HepG2 (cell line): ENCODE results near the gene CAMTA1. TPM values are rescaled to one million over a fixed set of nuclear protein-coding genes. Genes with fewer than 3 reads are reported as not detected.

ENCODE experiments used
- ATAC-seq: fragments of 200-7000 bp; cut with Tn5 transposase; 3 replicates; pipeline ENCODE4 v1.9.1; 2020; ENCODE audit warnings: mild to moderate bottlenecking, moderate library complexity
- BruUV-seq: library from RNA; stranded (reverse); fragments of 400-500 nt; replicated peaks from 2 replicates; lab custom pipeline; 2021; lab: Mats Ljungman, UMichigan
- CTCF ChIA-PET: fragments of 300-600 bp; formaldehyde crosslinking; extraction: SDS; loops from one replicate; lab custom pipeline; 2021; ENCODE audit warnings: low total read pairs, inconsistent platforms, low intra/inter-chr PET ratio; lab: Yijun Ruan, JAX
- POLR2A ChIA-PET: fragments of 350-600 bp; sonication (Branson Sonifier 250); formaldehyde crosslinking; loops from one replicate; lab custom pipeline; 2020; ENCODE audit warnings: antibody characterized with exemption, inconsistent platforms; lab: Yijun Ruan, JAX
- DNase-seq: peaks from one replicate; pipeline ENCODE4 v3.0.0-alpha.2; 2015; ENCODE audit warnings: low spot score
- FAIRE-seq: peaks from 3 replicates; lab custom pipeline; 2011; peaks lifted over from hg19 to GRCh38; lab: Jason Lieb, UNC
- H2AFZ ChIP-seq: one replicate; pipeline ENCODE4 v1.6.1; 2011; ENCODE audit warnings: low read length, inconsistent platforms
- H3K27ac ChIP-seq: fragments of 300-600 bp; 3 replicates; pipeline ENCODE4 v1.8.0; 2011; ENCODE audit warnings: mixed run types, mild to moderate bottlenecking, mixed read lengths, low read length, inconsistent platforms; ENCODE audit not compliant: insufficient read depth; ENCODE audit errors: extremely low read length
- H3K27me3 ChIP-seq, 2 experiments: fragments of 200-600 bp in 1 of 2; 2 replicates in 1 of 2; 3 replicates in 1 of 2; pipeline versions ENCODE4 v1.6.0 to v1.8.0; 2011; ENCODE audit warnings: low read length in 2 of 2, mild to moderate bottlenecking in 2 of 2, moderate library complexity in 2 of 2, inconsistent platforms in 1 of 2; ENCODE audit not compliant: insufficient read depth in 2 of 2, control insufficient read depth in 1 of 2
- H3K36me3 ChIP-seq, 2 experiments: fragments of 200-600 bp in 1 of 2; replicated peaks in 1 of 2; 2 replicates in 1 of 2; 3 replicates in 1 of 2; pipeline versions ENCODE4 v1.5.1 to v1.8.0; 2011; ENCODE audit warnings: low read length in 2 of 2, inconsistent platforms in 1 of 2; ENCODE audit not compliant: insufficient read depth in 2 of 2, control insufficient read depth in 1 of 2
- H3K4me1 ChIP-seq: 2 replicates; pipeline ENCODE4 v1.5.1; 2012; ENCODE audit warnings: low read length, inconsistent platforms; ENCODE audit not compliant: insufficient read depth
- H3K4me2 ChIP-seq: 2 replicates; pipeline ENCODE4 v1.6.0; 2011; ENCODE audit warnings: low read depth, low read length, inconsistent platforms
- H3K4me3 ChIP-seq, 3 experiments: fragments of 200-600 bp in 1 of 3; sonication (generic), shearing (Covaris generic) in 1 of 3; replicated peaks in 1 of 3; 2 replicates each; pipeline ENCODE4 v1.5.1; 2011 to 2016; ENCODE audit warnings: low read length in 3 of 3, inconsistent platforms in 2 of 3, low read depth in 2 of 3, mild to moderate bottlenecking in 2 of 3, control low read depth in 1 of 3, mixed read lengths in 1 of 3; ENCODE audit not compliant: insufficient read depth in 1 of 3
- H3K79me2 ChIP-seq: one replicate; pipeline ENCODE4 v1.6.1; 2011; ENCODE audit warnings: low read length, inconsistent platforms; ENCODE audit not compliant: insufficient read depth
- H3K9ac ChIP-seq: 2 replicates; pipeline ENCODE4 v1.6.0; 2011; ENCODE audit warnings: mild to moderate bottlenecking, low read depth, low read length, inconsistent platforms; ENCODE audit not compliant: insufficient read depth
- H3K9me3 ChIP-seq: 2 replicates; pipeline ENCODE4 v1.5.1; 2012; ENCODE audit warnings: mild to moderate bottlenecking, low read length
- H4K20me1 ChIP-seq: 2 replicates; pipeline ENCODE4 v1.6.0; 2011; ENCODE audit warnings: inconsistent platforms, mild to moderate bottlenecking, low read length, moderate library complexity; ENCODE audit not compliant: insufficient read depth
- CBX2 ChIP-seq, 2 experiments: fragments of 200-600 bp in 1 of 2; sonication (generic); formaldehyde crosslinking in 1 of 2; IDR thresholded peaks; 2 replicates each; pipeline versions ENCODE4 v1.7.0 to v1.8.1; 2018 to 2022; ENCODE audit warnings: low read depth in 2 of 2, low read length in 1 of 2, mild to moderate bottlenecking in 1 of 2, missing genetic modification reagents in 1 of 2
- PAWR ChIP-seq: sonication (generic); formaldehyde crosslinking; IDR thresholded peaks from 2 replicates; pipeline ENCODE4 v1.4.0; 2020; ENCODE audit warnings: missing genetic modification reagents, mild to moderate bottlenecking, borderline replicate concordance
- POLR2AphosphoS5 ChIP-seq: IDR thresholded peaks from 2 replicates; pipeline ENCODE4 v1.6.1; 2012; ENCODE audit warnings: low read depth, low read length
- SMAD3 ChIP-seq: sonication (generic); formaldehyde crosslinking; IDR thresholded peaks from 2 replicates; pipeline ENCODE4 v1.4.0; 2020; ENCODE audit warnings: missing genetic modification reagents
- ZSCAN12 ChIP-seq: sonication (generic); formaldehyde crosslinking; IDR thresholded peaks from 2 replicates; pipeline ENCODE4 v1.9.0; 2021; ENCODE audit warnings: mild to moderate bottlenecking, missing genetic modification reagents
- WGBS: methylation state at CpG from one replicate; pipeline ENCODE4 v1.1.6; 2017; ENCODE audit warnings: low lambda C conversion rate; 5-methylcytosine and 5-hydroxymethylcytosine counted together
- in situ Hi-C: cut with HindIII; loops from 2 replicates; pipeline ENCODE4 v1.10.0; 2017; ENCODE audit warnings: low pct_unique_long_range_greater_than_20kb; ENCODE audit not compliant: extremely low pct_ligation_motif_present
- intact Hi-C: fragments of 100-400 bp; cut with micrococcal nuclease; formaldehyde crosslinking; loops from one replicate; pipeline ENCODE4 v1.10.0; 2022; ENCODE audit not compliant: unreplicated experiment
- polyA plus RNA-seq, 8 experiments: library from polyadenylated mRNA; depleted of rRNA in 3 of 8; stranded (reverse) in 7 of 8; unstranded in 1 of 8; fragments of >200 nt; fragmentation: Illumina TruSeq in 4 of 8; extraction: Trizol in 4 of 8; gene quantifications; 2 replicates each; pipeline versions ENCODE4 v1.2.1 to v1.2.3, GENCODE V29; 2011 to 2016; ENCODE audit warnings: low read depth in 4 of 8, missing spikeins in 1 of 8, mixed read lengths in 1 of 8; ENCODE audit not compliant: insufficient read depth in 1 of 8
- total RNA-seq, 5 experiments: library from RNA; depleted of rRNA; stranded (reverse); fragments of >200 nt; fragmentation: Illumina TruSeq; extraction: Trizol; gene quantifications; 2 replicates each; pipeline ENCODE4 v1.2.3, GENCODE V29; 2016; ENCODE audit warnings: low read depth in 1 of 5
- TF ChIP-seq, protein P1 (sequence below): sonication (generic); formaldehyde crosslinking; IDR thresholded peaks from 2 replicates; pipeline ENCODE4 v1.8.1; 2023; ENCODE audit warnings: mild to moderate bottlenecking, moderate library complexity, missing genetic modification reagents
- TF ChIP-seq, protein P2 (sequence below): sonication (generic); formaldehyde crosslinking; conservative IDR thresholded peaks from 2 replicates; pipeline ENCODE4 v1.5.0; 2020; ENCODE audit warnings: missing genetic modification reagents
- TF ChIP-seq, protein P3 (sequence below): sonication (generic); formaldehyde crosslinking; IDR thresholded peaks from 2 replicates; pipeline ENCODE4 v1.4.0; 2020; ENCODE audit warnings: low read depth, mild to moderate bottlenecking, missing genetic modification reagents

The CAMTA1 gene
- total and polyA plus RNA-seq, 2 of the 13 experiments (the other 11 are each of a cell fraction or from before 2014, with no cell fraction given) = 25.0 to 36.4 TPM

DNA sequence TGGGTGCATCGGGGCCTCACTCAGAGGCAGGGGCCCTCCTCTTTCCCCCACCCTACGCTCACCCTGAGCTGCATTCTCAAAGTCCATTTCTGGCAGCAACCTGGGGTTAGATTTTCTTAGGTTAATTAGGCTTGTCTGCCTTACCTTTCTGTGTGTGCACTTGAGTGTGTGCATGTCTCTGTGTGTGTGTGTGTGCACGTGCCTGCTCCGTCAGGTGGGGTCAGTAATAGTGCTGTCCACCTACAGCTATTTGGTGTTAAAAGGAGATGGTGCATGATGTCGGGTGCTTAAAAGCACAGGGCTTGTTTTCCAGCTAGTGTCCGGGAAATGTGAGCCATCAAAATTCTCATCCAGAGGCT lies 257.9 kb downstream of the CAMTA1 start:
- no peak overlapping the region for H3K27ac ChIP-seq
- H3K9ac ChIP-seq = no peak overlapping the region
- CTCF ChIA-PET = interaction anchor here (1.0 to 1.7 kb wide), 5 partner anchors 28 to 604 kb away, joined by 5 to 9 read pairs (median 6); no protein-coding TSS in a partner anchor
- no TSS peak for BruUV-seq
- H4K20me1 ChIP-seq = peaks cover 3% of the 10 kb centered on the region; the same call in 1 of the 2 replicates
- no peak for DNase-seq
- TF ChIP-seq SMAD3 (no peak), ZSCAN12 (CRISPR knock-in tag) (no peak), CBX2 (IDR thresholded peaks at IDR 0.05; ENCODE audit: low read depth, low read length) (no peak), CBX2 (CRISPR knock-in tag; IDR thresholded peaks at IDR 0.05; ENCODE audit: low read depth) (no peak)
- H2AFZ ChIP-seq = no peak overlapping the region
- H3K4me2 ChIP-seq = no peak overlapping the region
- H3K36me3 ChIP-seq = no peaks in the 10 kb centered on the region
- in situ Hi-C loops = loop anchor here (5.0 kb wide), 1 partner anchor 174 kb away; no protein-coding TSS in a partner anchor
- no peaks in the 10 kb centered on the region for H3K79me2 ChIP-seq
- H3K9me3 ChIP-seq = no peaks in the 10 kb centered on the region
- ATAC-seq = no peak
- peaks cover 1 to 23% of the 10 kb centered on the region in 2 experiments; a peak in 3 of 5 replicates for H3K27me3 ChIP-seq
- POLR2A ChIA-PET = no interaction called here
- WGBS = 23% methylated on average over 5 of the region's 6 CpGs
- intact Hi-C loops = no loop called here
- no peak overlapping the region for H3K4me3 ChIP-seq
- no peak for FAIRE-seq
- H3K4me1 ChIP-seq = no peaks in the 10 kb centered on the region

DNA sequence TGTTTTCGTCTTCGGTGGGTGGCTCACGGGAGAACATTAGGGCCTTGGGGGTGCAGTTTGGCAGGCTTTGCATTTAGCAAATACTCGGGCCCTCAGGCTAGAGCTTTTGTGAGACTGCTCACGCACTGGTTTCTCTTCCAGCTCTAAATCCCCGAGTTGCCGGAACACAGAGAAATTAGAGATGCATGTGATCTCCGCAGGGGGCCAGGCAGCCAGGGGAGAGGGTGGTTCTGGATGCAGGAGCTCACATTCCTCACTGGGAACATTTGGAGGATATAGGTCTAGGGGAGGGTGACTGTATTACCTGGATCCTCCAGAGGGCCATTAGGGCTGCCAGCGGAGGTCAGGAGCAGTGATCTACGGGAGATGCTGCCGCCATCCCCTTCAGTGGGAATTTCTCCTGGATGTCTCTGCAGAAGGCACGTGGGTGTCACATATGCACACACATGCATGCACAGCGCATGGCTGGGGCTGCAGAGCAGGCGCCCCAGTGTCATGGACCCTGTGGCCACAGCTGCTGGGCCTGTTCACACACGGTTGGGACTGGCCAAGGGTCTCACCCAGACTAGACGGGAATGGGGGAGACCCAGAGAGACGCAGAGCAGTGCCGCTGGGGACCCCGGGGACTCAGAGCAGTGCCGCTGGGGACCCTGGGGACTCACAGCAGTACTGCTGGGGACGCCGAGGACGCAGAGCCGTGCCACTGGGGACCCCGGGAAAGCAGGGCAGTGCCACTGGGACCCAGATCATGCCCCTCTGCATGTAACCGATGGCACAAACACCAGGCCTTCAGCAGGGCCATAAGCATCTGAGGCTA lies 258.7 kb downstream of the CAMTA1 start:
- 27% methylated on average over 8 of the region's 26 CpGs for WGBS
- Histone ChIP-seq H3K4me1 (no peaks in the 10 kb centered on the region), H3K27me3 (peaks cover 1 to 29% of the 10 kb centered on the region in 2 experiments; a peak in 3 of 5 replicates), H2AFZ (no peak overlapping the region), H3K27ac (no peak overlapping the region), H3K4me2 (no peak overlapping the region), H3K9ac (no peak overlapping the region), H3K36me3 (no peaks in the 10 kb centered on the region), H4K20me1 (peaks cover 3% of the 10 kb centered on the region; the same call in 1 of the 2 replicates), H3K9me3 (no peaks in the 10 kb centered on the region), H3K79me2 (no peaks in the 10 kb centered on the region), H3K4me3 (no peak overlapping the region)
- CTCF ChIA-PET = no interaction called here
- FAIRE-seq = no peak
- in situ Hi-C loops = loop anchor here (5.0 kb wide), 1 partner anchor 173 kb away; no protein-coding TSS in a partner anchor
- no peak for ATAC-seq
- no TSS peak for BruUV-seq
- DNase-seq = no peak
- intact Hi-C loops = no loop called here
- POLR2A ChIA-PET = no interaction called here
- TF ChIP-seq, protein P1, sequence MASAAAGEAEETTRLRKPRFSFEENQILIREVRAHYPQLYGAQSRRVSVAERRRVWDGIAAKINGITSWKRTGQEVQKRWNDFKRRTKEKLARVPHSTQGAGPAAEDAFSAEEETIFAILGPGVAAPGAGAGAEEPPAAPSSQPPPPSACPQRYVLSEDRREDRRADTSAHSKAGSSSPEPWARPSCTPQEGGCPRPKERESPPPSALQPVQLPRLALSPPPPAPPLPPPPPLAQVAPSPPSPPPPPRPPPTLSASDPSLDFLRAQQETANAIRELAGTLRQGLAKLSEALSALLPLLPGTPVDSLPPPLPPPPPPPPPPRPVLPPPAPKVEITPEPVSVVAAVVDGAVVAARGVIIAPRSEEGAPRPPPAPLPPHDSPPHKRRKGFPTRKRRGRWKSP = no peak
- TF ChIP-seq POLR2AphosphoS5 = no peak
- no peak for TF ChIP-seq PAWR (CRISPR knock-in tag)
- TF ChIP-seq, protein P2, sequence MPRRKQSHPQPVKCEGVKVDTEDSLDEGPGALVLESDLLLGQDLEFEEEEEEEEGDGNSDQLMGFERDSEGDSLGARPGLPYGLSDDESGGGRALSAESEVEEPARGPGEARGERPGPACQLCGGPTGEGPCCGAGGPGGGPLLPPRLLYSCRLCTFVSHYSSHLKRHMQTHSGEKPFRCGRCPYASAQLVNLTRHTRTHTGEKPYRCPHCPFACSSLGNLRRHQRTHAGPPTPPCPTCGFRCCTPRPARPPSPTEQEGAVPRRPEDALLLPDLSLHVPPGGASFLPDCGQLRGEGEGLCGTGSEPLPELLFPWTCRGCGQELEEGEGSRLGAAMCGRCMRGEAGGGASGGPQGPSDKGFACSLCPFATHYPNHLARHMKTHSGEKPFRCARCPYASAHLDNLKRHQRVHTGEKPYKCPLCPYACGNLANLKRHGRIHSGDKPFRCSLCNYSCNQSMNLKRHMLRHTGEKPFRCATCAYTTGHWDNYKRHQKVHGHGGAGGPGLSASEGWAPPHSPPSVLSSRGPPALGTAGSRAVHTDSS (CRISPR knock-in tag) = no peak
- TF ChIP-seq, protein P3, sequence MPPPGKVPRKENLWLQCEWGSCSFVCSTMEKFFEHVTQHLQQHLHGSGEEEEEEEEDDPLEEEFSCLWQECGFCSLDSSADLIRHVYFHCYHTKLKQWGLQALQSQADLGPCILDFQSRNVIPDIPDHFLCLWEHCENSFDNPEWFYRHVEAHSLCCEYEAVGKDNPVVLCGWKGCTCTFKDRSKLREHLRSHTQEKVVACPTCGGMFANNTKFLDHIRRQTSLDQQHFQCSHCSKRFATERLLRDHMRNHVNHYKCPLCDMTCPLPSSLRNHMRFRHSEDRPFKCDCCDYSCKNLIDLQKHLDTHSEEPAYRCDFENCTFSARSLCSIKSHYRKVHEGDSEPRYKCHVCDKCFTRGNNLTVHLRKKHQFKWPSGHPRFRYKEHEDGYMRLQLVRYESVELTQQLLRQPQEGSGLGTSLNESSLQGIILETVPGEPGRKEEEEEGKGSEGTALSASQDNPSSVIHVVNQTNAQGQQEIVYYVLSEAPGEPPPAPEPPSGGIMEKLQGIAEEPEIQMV (CRISPR knock-in tag) = no peak
